ENCODE measurements around the gene PTPN1. TPM values are rescaled to one million over a fixed set of nuclear protein-coding genes. Genes with fewer than 3 reads are reported as not detected.

PTPN1 gene
- total RNA-seq, 1 donor from 2014 or later = 73.9 TPM

GRCh38 chr20:50628853-50629669, 118.9 kb downstream of the PTPN1 start:
- intact Hi-C loops (cut with micrococcal nuclease) = no loop called here

DNA sequence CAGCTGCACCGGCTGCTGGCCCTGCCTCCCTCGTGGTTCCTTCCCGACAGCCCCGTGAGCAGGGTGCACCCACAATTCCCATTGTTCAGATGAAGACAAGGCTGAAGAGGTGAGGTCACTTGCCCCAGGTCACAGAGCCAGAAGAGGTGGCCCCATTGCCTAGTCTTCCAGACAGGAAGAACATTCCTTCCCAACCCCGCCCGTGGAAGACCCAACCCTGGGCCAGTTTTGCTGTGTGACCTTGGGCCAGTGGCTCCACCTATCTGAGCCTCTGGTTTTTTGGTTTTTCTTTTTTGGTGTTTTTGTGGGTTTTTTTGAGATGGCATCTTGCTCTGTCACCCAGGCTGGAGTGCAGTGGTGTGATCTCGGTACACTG, 119.5 kb downstream of the PTPN1 start:
- intact Hi-C loops (cut with micrococcal nuclease) = no loop called here

DNA sequence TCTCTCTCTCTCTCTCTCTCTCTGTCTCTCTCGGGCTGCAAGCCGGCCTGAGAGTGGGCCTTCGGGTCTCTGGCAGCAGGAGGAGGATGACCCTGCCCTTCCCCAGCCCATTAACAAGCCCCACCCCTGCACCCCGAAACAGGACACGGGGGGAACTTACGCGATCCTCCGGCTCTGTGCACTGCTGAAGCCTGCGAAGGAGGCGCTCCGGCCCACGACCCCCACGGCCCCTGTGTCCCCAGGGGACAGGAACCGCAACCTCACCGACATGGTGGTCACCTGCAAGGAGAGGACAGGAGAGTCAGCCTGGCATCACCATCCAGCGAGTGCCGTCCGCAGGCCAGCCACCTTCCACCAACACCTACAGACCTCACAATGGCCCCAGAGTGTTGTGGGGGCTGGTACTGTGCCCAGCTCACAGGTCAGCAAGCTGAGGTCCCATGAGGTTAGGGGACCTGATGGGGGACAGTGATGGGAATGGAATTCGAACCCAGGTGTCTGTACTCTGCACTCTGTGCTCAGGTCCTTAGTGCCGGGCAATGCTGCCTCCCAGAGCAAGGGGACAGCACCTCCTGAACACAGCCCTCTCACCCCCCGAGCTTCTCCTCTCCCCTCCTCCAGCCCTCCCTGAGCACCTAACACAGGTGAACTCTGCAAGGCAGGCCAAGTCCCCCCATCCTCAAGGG, 120.5 kb downstream of the PTPN1 start:
- intact Hi-C loops (cut with micrococcal nuclease) = no loop called here

DNA sequence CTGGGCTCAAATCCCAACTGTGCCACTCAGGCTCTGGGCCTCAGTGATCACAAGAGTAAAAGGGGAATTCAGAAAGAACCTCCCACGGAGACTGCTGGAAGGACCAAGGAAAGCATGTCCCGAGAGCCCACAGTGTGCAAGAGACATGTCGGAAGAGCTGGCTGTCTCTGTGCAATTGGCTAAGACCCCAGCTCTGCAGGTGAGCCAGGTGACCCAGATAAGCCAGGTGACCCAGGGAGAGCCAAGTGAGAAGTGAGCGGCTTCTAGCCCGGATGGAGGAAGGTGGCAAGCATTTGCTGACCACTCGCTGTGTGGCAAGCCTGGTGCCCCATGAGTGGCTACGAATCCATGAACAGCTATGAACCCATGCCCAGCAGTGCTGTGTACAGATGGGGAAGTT, 122.1 kb downstream of the PTPN1 start:
- intact Hi-C loops (cut with micrococcal nuclease) = no loop called here

DNA sequence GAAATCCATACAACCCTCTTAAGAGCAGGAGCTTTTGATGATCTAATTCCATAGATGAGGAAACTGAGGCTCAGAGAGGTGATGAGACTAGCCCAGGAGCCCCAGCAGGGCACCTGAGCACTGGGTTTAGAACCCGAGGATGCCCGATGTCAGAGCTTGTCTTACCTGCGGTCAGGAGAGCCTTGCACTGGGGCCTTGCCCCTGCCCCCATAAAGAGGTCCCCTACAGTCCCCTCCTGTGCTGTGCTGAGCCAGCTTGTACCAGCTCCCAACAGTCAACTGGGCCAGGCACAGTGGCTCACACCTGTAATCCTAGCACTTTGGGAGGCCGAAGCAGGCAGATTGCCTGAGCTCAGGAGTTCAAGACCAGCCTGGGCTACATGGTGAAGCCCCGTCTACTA, 122.5 kb downstream of the PTPN1 start:
- intact Hi-C loops (cut with micrococcal nuclease) = no loop called here

- intact Hi-C loops (cut with micrococcal nuclease) = no loop called here
Measured at GRCh38 chr20:50633361-50633760, 123.2 kb downstream of the PTPN1 start.

- intact Hi-C loops (cut with micrococcal nuclease) = no loop called here
Measured at GRCh38 chr20:50634191-50634590, 124.0 kb downstream of the PTPN1 start.

Other genes starting within 250 kb of the PTPN1 start
- gene RIPOR3, start 181.2 kb downstream of the PTPN1 start, total RNA-seq = not detected in 2 replicates
- 4.1 and 4.5 TPM in 2 replicates for gene PARD6B, start 221.2 kb downstream of the PTPN1 start, total RNA-seq